Neural progenitor cell (in vitro differentiated cells): ENCODE results near the gene CISD3. TPM values are rescaled to one million over a fixed set of nuclear protein-coding genes. Genes with fewer than 3 reads are reported as not detected.

Experiments used
- DNase-seq: peaks from one replicate; pipeline ENCODE4 v3.0.0-alpha.2; 2016; ENCODE audit warnings: low spot score
- H2AFZ ChIP-seq: fragments of 200-600 bp; sonication (generic); replicated peaks from 2 replicates; pipeline ENCODE4 v1.6.1; 2016; ENCODE audit warnings: antibody characterized with exemption
- H3F3A ChIP-seq: fragments of 200-600 bp; sonication (generic); 2 replicates; pipeline ENCODE4 v1.6.1; 2016; ENCODE audit warnings: antibody characterized with exemption, low read depth
- H3K27ac ChIP-seq: fragments of 200-600 bp; sonication (generic); 2 replicates; pipeline ENCODE4 v1.5.1; 2016; ENCODE audit warnings: mild to moderate bottlenecking
- H3K27me3 ChIP-seq: fragments of 200-600 bp; sonication (generic); 2 replicates; pipeline ENCODE4 v1.6.1; 2016; ENCODE audit warnings: mild to moderate bottlenecking, moderate library complexity
- H3K36me3 ChIP-seq: fragments of 200-600 bp; sonication (generic); 2 replicates; pipeline ENCODE4 v1.5.1; 2016
- H3K4me1 ChIP-seq: fragments of 200-600 bp; sonication (generic); 2 replicates; pipeline ENCODE4 v1.6.1; 2016; ENCODE audit warnings: mixed run types
- H3K4me2 ChIP-seq: fragments of 200-600 bp; sonication (generic); 2 replicates; pipeline ENCODE4 v1.6.1; 2016
- H3K4me3 ChIP-seq: fragments of 200-600 bp; sonication (generic); 2 replicates; pipeline ENCODE4 v1.5.1; 2016
- H3K79me2 ChIP-seq: fragments of 200-600 bp; sonication (generic); 2 replicates; pipeline ENCODE4 v1.6.1; 2016; ENCODE audit warnings: low read depth
- H3K9ac ChIP-seq: fragments of 200-600 bp; sonication (generic); 2 replicates; pipeline ENCODE4 v1.6.1; 2016
- H3K9me3 ChIP-seq: fragments of 200-600 bp; sonication (generic); 2 replicates; pipeline ENCODE4 v1.5.1; 2016; ENCODE audit warnings: low read depth
- H4K20me1 ChIP-seq: fragments of 200-600 bp; sonication (generic); 2 replicates; pipeline ENCODE4 v1.6.1; 2016; ENCODE audit warnings: low read depth
- H3K27ac Mint-ChIP-seq: 3 replicates; pipeline ENCODE4 v1.8.0; 2021; ENCODE audit warnings: mixed read lengths
- H3K27me3 Mint-ChIP-seq: 2 replicates; pipeline ENCODE4 v1.8.0; 2022; ENCODE audit warnings: low read depth, mild to moderate bottlenecking, inconsistent platforms, moderate library complexity, mixed read lengths; ENCODE audit not compliant: insufficient read depth
- H3K36me3 Mint-ChIP-seq: 3 replicates; pipeline ENCODE4 v1.8.0; 2021; ENCODE audit warnings: mixed read lengths
- H3K4me1 Mint-ChIP-seq: 3 replicates; pipeline ENCODE4 v1.8.0; 2021; ENCODE audit warnings: mixed read lengths
- H3K4me3 Mint-ChIP-seq: 3 replicates; pipeline ENCODE4 v1.8.0; 2021; ENCODE audit warnings: mild to moderate bottlenecking, moderate library complexity, mixed read lengths
- H3K9me3 Mint-ChIP-seq: 3 replicates; pipeline ENCODE4 v1.8.0; 2020; ENCODE audit warnings: mixed read lengths
- CTCF ChIP-seq: fragments of 200-600 bp; sonication (generic); IDR thresholded peaks from 2 replicates; pipeline ENCODE4 v1.5.1; 2017; ENCODE audit warnings: antibody characterized with exemption, mild to moderate bottlenecking
- EZH2 ChIP-seq: fragments of 200-600 bp; sonication (generic); IDR thresholded peaks from 2 replicates; pipeline ENCODE4 v1.6.1; 2017; ENCODE audit warnings: antibody characterized with exemption, mild to moderate bottlenecking, moderate library complexity
- EZH2phosphoT487 ChIP-seq: fragments of 200-600 bp; sonication (generic); IDR thresholded peaks from 2 replicates; pipeline ENCODE4 v1.6.1; 2017; ENCODE audit warnings: antibody characterized with exemption
- total RNA-seq: library from RNA; depleted of rRNA; stranded (reverse); fragments of >200 nt; gene quantifications from 2 replicates; pipeline ENCODE4 v1.2.3, GENCODE V29; 2015; ENCODE audit warnings: low replicate concordance

The CISD3 gene
- total RNA-seq, 1 donor from 2014 or later = 0.60 TPM

GRCh38 chr17:38729368-38729885, 714 bp upstream of the CISD3 start:
- Histone ChIP-seq H3K79me2 (no peaks in the 10 kb centered on the region), H2AFZ (peak overlapping the region; percentile 50), H3K27me3 (peaks cover 13% of the 10 kb centered on the region), H3K4me1 (peaks cover 5% of the 10 kb centered on the region), H3K9me3 (no peaks in the 10 kb centered on the region), H3K4me3 (peak overlapping the region; percentile 62), H3K9ac (no peak overlapping the region), H3K4me2 (peak overlapping the region; percentile 92), H3K36me3 (no peaks in the 10 kb centered on the region), H3K27ac (no peak overlapping the region), H3F3A (peaks cover 34% of the 10 kb centered on the region), H4K20me1 (peaks cover 41% of the 10 kb centered on the region)
- H3K36me3 Mint-ChIP-seq = peaks cover 13% of the 10 kb centered on the region
- no peaks in the 10 kb centered on the region for H3K9me3 Mint-ChIP-seq
- peaks cover 9% of the 10 kb centered on the region for H3K27me3 Mint-ChIP-seq
- peak overlapping the region; percentile 83 for H3K4me3 Mint-ChIP-seq
- no peak for DNase-seq
- H3K27ac Mint-ChIP-seq = no peak overlapping the region
- H3K4me1 Mint-ChIP-seq = peaks cover 22% of the 10 kb centered on the region
- no peak for TF ChIP-seq EZH2

- H4K20me1 ChIP-seq = peaks cover 53% of the 10 kb centered on the region
- no peaks in the 10 kb centered on the region for H3K9me3 Mint-ChIP-seq
- peaks cover 5% of the 10 kb centered on the region for H3K4me1 ChIP-seq
- DNase-seq = peak; percentile 51
- no peak for TF ChIP-seq EZH2phosphoT487
- TF ChIP-seq CTCF = no peak
- no peak for TF ChIP-seq EZH2
- no peak overlapping the region for H3K27ac ChIP-seq
- H3K4me3 Mint-ChIP-seq = peak overlapping the region; percentile 87
- peak overlapping the region; percentile 93 for H3K4me2 ChIP-seq
- peaks cover 24% of the 10 kb centered on the region for H3K4me1 Mint-ChIP-seq
- peaks cover 10% of the 10 kb centered on the region for H3K27me3 Mint-ChIP-seq
- peaks cover 44% of the 10 kb centered on the region for H3F3A ChIP-seq
- no peaks in the 10 kb centered on the region for H3K79me2 ChIP-seq
- peak overlapping the region; percentile 30 for H3K27ac Mint-ChIP-seq
- H2AFZ ChIP-seq = no peak overlapping the region
- no peaks in the 10 kb centered on the region for H3K9me3 ChIP-seq
- no peaks in the 10 kb centered on the region for H3K36me3 ChIP-seq
- peak overlapping the region; percentile 62 for H3K4me3 ChIP-seq
- H3K27me3 ChIP-seq = peaks cover 13% of the 10 kb centered on the region
- peak overlapping the region; percentile 38 for H3K9ac ChIP-seq
- peaks cover 14% of the 10 kb centered on the region for H3K36me3 Mint-ChIP-seq
These were observed 612 bp downstream of the CISD3 start for GRCh38 chr17:38730526-38731379.

GRCh38 chr17:38731526-38732294, 1.6 kb downstream of the CISD3 start:
- peaks cover 5% of the 10 kb centered on the region for H3K4me1 ChIP-seq
- peaks cover 21% of the 10 kb centered on the region for H3K4me1 Mint-ChIP-seq
- no peak for DNase-seq
- H3K9ac ChIP-seq = no peak overlapping the region
- H2AFZ ChIP-seq = no peak overlapping the region
- no peaks in the 10 kb centered on the region for H3K9me3 Mint-ChIP-seq
- H3K4me3 ChIP-seq = no peak overlapping the region
- H3K4me3 Mint-ChIP-seq = peak overlapping the region; percentile 87
- peaks cover 13% of the 10 kb centered on the region for H3K27me3 ChIP-seq
- H3K27ac ChIP-seq = no peak overlapping the region
- peaks cover 14% of the 10 kb centered on the region for H3K36me3 Mint-ChIP-seq
- peaks cover 10% of the 10 kb centered on the region for H3K27me3 Mint-ChIP-seq
- H3F3A ChIP-seq = peaks cover 50% of the 10 kb centered on the region
- peaks cover 60% of the 10 kb centered on the region for H4K20me1 ChIP-seq
- TF ChIP-seq EZH2 (no peak), CTCF (no peak), EZH2phosphoT487 (no peak)
- H3K27ac Mint-ChIP-seq = no peak overlapping the region
- no peaks in the 10 kb centered on the region for H3K9me3 ChIP-seq
- H3K4me2 ChIP-seq = no peak overlapping the region
- H3K36me3 ChIP-seq = no peaks in the 10 kb centered on the region
- H3K79me2 ChIP-seq = no peaks in the 10 kb centered on the region
